SK-N-SH treated with all-trans-retinoic acid at 6 μM for 48 hours (cell line): ENCODE data around the gene CORO7.

ENCODE experiments used
- ATAC-seq: fragments of 200-7000 bp; cut with Tn5 transposase; 3 replicates; pipeline ENCODE4 v1.9.1; 2020; ENCODE audit warnings: mild to moderate bottlenecking, moderate library complexity
- ARNTL ChIP-seq: fragments of 450-650 bp; formaldehyde crosslinking; IDR thresholded peaks from 2 replicates; pipeline ENCODE4 v1.5.0; 2020; ENCODE audit warnings: low read depth, mild to moderate bottlenecking, moderate library complexity, borderline replicate concordance
- BACH2 ChIP-seq: fragments of 250-450 bp; sonication (Bioruptor Pico); IDR thresholded peaks from 2 replicates; pipeline ENCODE4 v1.9.0; 2021; ENCODE audit warnings: mild to moderate bottlenecking, borderline replicate concordance
- CSDC2 ChIP-seq: fragments of 250-450 bp; sonication (Bioruptor Pico); IDR thresholded peaks from 2 replicates; pipeline ENCODE4 v1.5.0; 2020; ENCODE audit warnings: mild to moderate bottlenecking, moderate library complexity
- CSRNP3 ChIP-seq: fragments of 250-450 bp; sonication (Bioruptor Pico); IDR thresholded peaks from 2 replicates; pipeline ENCODE4 v1.5.1; 2021; ENCODE audit warnings: mild to moderate bottlenecking, moderate library complexity
- ESRRG ChIP-seq: fragments of 250-450 bp; sonication (Bioruptor Pico); IDR thresholded peaks from 2 replicates; pipeline ENCODE4 v1.6.1; 2021; ENCODE audit warnings: mild to moderate bottlenecking
- GLIS3 ChIP-seq: fragments of 250-450 bp; sonication (Bioruptor Pico); IDR thresholded peaks from 2 replicates; pipeline ENCODE4 v1.5.0; 2020; ENCODE audit warnings: mild to moderate bottlenecking, moderate library complexity
- ISL1 ChIP-seq: fragments of 250-450 bp; sonication (Bioruptor Pico); IDR thresholded peaks from 2 replicates; pipeline ENCODE4 v2.1.2; 2022; ENCODE audit warnings: mild to moderate bottlenecking, moderate library complexity
- OSR1 ChIP-seq: fragments of 250-450 bp; sonication (Bioruptor Pico); IDR thresholded peaks from 2 replicates; pipeline ENCODE4 v1.8.0; 2022; ENCODE audit warnings: moderate library complexity, mild to moderate bottlenecking, inconsistent platforms
- PATZ1 ChIP-seq: fragments of 250-450 bp; sonication (Bioruptor Pico); IDR thresholded peaks from 2 replicates; pipeline ENCODE4 v1.8.0; 2020; ENCODE audit warnings: mild to moderate bottlenecking, moderate library complexity, borderline replicate concordance
- POU6F1 ChIP-seq: fragments of 250-450 bp; sonication (Bioruptor Pico); IDR thresholded peaks from 2 replicates; pipeline ENCODE4 v1.8.0; 2021; ENCODE audit warnings: low read depth, mild to moderate bottlenecking, moderate library complexity, borderline replicate concordance
- PPARA ChIP-seq: fragments of 250-450 bp; sonication (Bioruptor Pico); IDR thresholded peaks from 2 replicates; pipeline ENCODE4 v1.5.0; 2020; ENCODE audit warnings: mild to moderate bottlenecking, borderline replicate concordance
- RARB ChIP-seq: fragments of 250-450 bp; sonication (Bioruptor Pico); IDR thresholded peaks from 2 replicates; pipeline ENCODE4 v1.8.0; 2021; ENCODE audit warnings: mild to moderate bottlenecking, moderate library complexity
- SNAI2 ChIP-seq: fragments of 250-450 bp; sonication (Bioruptor Pico); IDR thresholded peaks from 2 replicates; pipeline ENCODE4 v1.5.0; 2020; ENCODE audit warnings: mild to moderate bottlenecking, moderate library complexity
- TCF4 ChIP-seq: fragments of 250-450 bp; sonication (Bioruptor Pico); IDR thresholded peaks from 2 replicates; pipeline ENCODE4 v1.8.0; 2021; ENCODE audit warnings: mild to moderate bottlenecking, moderate library complexity, borderline replicate concordance
- TOX ChIP-seq: fragments of 250-450 bp; sonication (Bioruptor Pico); IDR thresholded peaks from 2 replicates; pipeline ENCODE4 v1.8.0; 2021; ENCODE audit warnings: mild to moderate bottlenecking, moderate library complexity, borderline replicate concordance
- ZC3H10 ChIP-seq: fragments of 250-450 bp; sonication (Bioruptor Pico); IDR thresholded peaks from 2 replicates; pipeline ENCODE4 v1.5.1; 2021; ENCODE audit warnings: mild to moderate bottlenecking, moderate library complexity
- ZFP3 ChIP-seq: fragments of 250-450 bp; sonication (Bioruptor Pico); IDR thresholded peaks from 2 replicates; pipeline ENCODE4 v1.5.0; 2020; ENCODE audit warnings: mild to moderate bottlenecking, moderate library complexity
- ZFP30 ChIP-seq: fragments of 450-650 bp; formaldehyde crosslinking; IDR thresholded peaks from 2 replicates; pipeline ENCODE4 v1.5.0; 2022; ENCODE audit warnings: mild to moderate bottlenecking, moderate library complexity
- ZNF565 ChIP-seq: fragments of 450-650 bp; formaldehyde crosslinking; conservative IDR thresholded peaks from 2 replicates; pipeline ENCODE4 v1.5.0; 2020; ENCODE audit warnings: low read depth, mild to moderate bottlenecking, moderate library complexity
- ZNF70 ChIP-seq: fragments of 450-650 bp; formaldehyde crosslinking; IDR thresholded peaks from 2 replicates; pipeline ENCODE4 v1.5.0; 2020; ENCODE audit warnings: mild to moderate bottlenecking, moderate library complexity
- ZNF8 ChIP-seq: fragments of 450-650 bp; formaldehyde crosslinking; IDR thresholded peaks from 2 replicates; pipeline ENCODE4 v1.5.0; 2020; ENCODE audit warnings: mild to moderate bottlenecking, moderate library complexity
- TF ChIP-seq, protein P1 (sequence below): fragments of 250-450 bp; sonication (Bioruptor Pico); IDR thresholded peaks from 2 replicates; pipeline ENCODE4 v1.5.1; 2020; ENCODE audit warnings: low read depth, mild to moderate bottlenecking, moderate library complexity

The CORO7 gene

GRCh38 chr16:4358831-4359561, 57.4 kb downstream of the CORO7 start:
- peak; percentile 83 for ATAC-seq
- TF ChIP-seq SNAI2 (CRISPR knock-in tag) (no peak), CSRNP3 (no peak)
- TF ChIP-seq, protein P1, sequence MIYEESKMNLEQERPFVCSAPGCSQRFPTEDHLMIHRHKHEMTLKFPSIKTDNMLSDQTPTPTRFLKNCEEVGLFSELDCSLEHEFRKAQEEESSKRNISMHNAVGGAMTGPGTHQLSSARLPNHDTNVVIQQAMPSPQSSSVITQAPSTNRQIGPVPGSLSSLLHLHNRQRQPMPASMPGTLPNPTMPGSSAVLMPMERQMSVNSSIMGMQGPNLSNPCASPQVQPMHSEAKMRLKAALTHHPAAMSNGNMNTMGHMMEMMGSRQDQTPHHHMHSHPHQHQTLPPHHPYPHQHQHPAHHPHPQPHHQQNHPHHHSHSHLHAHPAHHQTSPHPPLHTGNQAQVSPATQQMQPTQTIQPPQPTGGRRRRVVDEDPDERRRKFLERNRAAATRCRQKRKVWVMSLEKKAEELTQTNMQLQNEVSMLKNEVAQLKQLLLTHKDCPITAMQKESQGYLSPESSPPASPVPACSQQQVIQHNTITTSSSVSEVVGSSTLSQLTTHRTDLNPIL (CRISPR knock-in tag), result no peak

GRCh38 chr16:4358236-4358635, 58.2 kb downstream of the CORO7 start:
- no peak for ATAC-seq
- no peak for TF ChIP-seq ZFP3
- no peak for TF ChIP-seq ESRRG (CRISPR knock-in tag)
- no peak for TF ChIP-seq CSRNP3
- no peak for TF ChIP-seq BACH2
- no peak for TF ChIP-seq TOX (CRISPR knock-in tag)
- no peak for TF ChIP-seq ISL1 (CRISPR knock-in tag)
- TF ChIP-seq ZNF8 (CRISPR knock-in tag), result no peak
- no peak for TF ChIP-seq TCF4 (CRISPR knock-in tag)
- TF ChIP-seq ZC3H10 (CRISPR knock-in tag), result no peak
- TF ChIP-seq PATZ1 (CRISPR knock-in tag), result no peak
- TF ChIP-seq ZNF565, result no peak
- TF ChIP-seq OSR1 (CRISPR knock-in tag), result no peak
- TF ChIP-seq ZFP30 (CRISPR knock-in tag), result no peak
- no peak for TF ChIP-seq GLIS3
- TF ChIP-seq, protein P1 (CRISPR knock-in tag), result no peak
- TF ChIP-seq ARNTL (CRISPR knock-in tag), result no peak
- TF ChIP-seq ZNF70 (CRISPR knock-in tag), result no peak
- TF ChIP-seq CSDC2 (CRISPR knock-in tag), result no peak
- no peak for TF ChIP-seq RARB (CRISPR knock-in tag)

DNA sequence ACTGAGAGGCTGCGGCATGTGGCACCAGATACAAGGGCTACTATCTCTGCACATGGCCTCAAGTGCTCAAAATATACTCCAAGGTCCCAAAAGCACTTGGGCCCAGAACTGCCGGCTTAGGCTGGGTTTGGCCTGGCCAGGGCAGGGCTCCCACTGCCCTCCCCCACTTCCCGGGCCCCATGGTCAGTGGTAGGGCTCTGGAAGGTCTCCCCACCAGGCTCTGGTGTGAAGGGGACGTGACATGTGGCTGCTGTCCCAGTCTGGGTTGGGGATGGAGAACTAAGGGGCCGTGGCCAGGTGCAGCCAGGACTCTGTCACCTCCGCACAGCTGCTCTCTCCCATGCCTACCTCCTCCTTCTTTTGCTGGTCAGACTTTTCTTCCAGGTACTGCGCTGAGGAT, 59.6 kb downstream of the CORO7 start:
- TF ChIP-seq BACH2 (no peak), PPARA (CRISPR knock-in tag) (no peak), RARB (CRISPR knock-in tag) (no peak), TCF4 (CRISPR knock-in tag) (no peak), ZFP30 (CRISPR knock-in tag) (no peak), POU6F1 (CRISPR knock-in tag) (no peak), PATZ1 (CRISPR knock-in tag) (no peak), GLIS3 (no peak), ZNF565 (no peak), CSRNP3 (no peak)
- no peak for ATAC-seq
